Stimulated activated naive CD4-positive, alpha-beta T cell (primary cell): Measurements from ENCODE around the gene XAGE3.

ENCODE experiments used
- DNase-seq, 6 experiments: peaks; one replicate each; lab custom pipeline; 2025; lab: John Stamatoyannopoulos, UW

The XAGE3 gene

DNA sequence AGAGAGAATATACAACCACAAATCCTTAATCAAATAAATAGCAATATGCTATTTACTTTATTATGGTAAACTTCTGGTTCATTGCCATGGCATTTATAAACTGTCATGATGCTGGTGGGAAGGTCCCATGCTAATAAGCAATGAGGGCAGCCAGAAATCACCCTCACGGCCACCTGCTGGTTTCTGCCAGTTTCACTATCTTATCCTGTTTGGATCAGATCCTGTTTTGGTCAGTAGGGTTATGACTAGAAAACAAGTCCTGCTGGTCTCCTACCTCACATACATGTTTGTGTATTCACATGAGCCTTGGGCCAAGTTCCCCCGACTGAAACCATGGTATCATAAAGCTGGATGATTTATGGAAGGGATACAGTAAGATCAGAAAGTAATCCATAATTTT lies 28.7 kb downstream of the XAGE3 start:
- no peak for DNase-seq

DNA sequence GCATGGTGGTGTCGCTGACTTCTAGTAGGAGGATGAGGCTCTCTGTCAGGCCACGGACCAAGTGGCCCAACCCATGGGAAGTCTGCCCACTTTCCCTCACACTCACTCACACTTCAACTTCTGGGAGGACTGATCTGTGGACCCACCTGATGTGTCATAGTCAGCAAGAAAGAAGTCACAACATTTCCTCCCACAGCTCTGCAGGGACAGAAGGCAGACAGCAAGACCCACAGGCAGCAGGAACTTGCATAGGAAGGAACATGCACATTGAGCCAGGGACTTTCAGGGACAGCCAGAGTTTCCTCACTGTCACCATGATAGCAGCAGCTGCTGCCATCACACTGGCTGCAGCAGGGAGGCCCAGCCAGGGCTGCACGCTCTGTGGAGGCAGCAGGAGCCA lies 37.3 kb downstream of the XAGE3 start:
- no peak for DNase-seq

DNA sequence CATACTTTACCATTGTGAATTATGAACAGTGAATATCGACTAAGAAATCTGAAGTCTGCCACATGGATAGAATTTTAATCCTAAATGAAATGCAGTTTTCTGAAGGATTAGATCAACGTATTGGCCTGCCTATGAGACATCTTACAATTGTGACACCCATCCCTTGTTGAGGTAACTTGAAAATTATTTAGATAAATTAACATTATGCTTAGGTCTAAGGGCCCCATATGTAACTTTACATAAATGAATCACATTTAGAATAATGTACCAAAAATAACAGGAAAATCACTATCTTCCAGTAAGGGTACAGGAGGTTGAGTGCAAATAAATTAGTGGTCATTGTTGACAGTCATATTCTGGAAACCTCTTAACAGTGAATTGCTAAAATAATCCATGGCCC lies 43.3 kb downstream of the XAGE3 start:
- DNase-seq: no peak

DNA sequence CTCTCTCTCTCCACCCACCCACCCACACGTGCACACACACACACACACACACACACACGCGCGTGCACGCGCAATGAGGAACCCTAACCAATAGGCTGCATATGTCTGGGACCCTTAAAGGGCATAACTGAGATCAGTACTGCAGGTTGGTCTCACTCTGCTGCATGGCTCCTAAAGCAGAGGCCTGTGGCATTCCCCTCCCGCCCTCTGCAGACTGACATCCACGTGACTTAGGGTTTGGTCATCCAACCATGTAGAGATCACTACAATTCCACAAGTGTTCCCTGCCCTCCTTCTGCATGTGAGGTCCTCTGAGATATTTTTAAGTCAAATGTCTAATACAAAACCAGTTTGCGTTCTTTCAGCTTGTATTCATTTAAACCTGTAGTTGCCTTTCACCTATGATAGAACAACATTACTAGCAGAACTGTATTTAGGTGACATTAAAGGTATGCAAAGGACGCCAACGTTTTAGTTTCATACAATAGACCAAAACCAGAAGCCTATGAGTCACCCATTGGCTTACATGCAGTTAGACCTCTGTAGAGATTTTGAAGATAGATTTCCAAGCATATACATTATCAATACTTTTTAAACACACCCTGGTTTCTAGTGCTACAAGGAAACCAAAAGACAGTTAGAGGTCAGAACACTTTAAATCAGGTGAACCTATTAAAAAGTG lies 46.7 kb downstream of the XAGE3 start:
- no peak for DNase-seq

DNA sequence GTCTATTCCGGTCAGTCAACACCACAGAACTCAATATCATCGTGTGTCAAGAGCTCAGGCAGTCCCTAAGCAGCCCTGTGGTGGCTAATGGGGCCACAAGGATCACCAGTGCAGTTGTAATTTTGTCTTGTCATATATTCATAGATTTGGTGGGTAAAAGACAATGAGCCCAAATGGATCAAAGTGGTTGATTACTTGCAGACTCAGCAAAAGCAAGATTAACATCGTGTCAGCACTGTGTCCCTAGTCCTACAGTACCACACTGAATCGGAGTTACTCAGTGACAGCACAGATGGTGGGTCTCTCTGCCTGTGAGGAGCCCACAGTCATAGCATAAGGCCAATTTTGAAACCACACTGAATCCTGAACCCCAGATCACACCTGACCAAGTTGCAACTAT lies 48.1 kb downstream of the XAGE3 start:
- DNase-seq: no peak
